ENCODE data around the gene MCCC2.

DNA sequence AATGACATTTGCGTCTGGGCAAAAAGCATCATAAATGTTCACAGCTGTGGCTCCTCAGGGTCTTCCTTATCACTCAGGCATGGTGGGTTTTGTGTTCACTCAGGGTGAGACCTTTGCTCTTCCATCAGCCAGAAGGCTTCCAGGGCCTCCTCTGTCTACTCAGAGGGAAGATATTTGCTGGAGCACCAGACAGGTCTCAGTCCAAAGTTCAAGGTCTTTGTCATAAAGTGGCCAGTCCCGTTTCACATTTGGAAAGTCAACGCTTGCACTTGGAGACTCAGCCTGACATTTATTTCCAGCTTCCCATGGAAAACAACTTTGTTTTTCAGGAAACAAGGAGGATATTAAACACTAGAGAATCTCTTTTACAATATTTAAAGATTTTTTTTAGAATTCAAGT, 119.8 kb downstream of the MCCC2 start:
- no peak for TF ChIP-seq EZH2 (IDR thresholded peaks at IDR 0.05; ENCODE audit: borderline replicate concordance, insufficient read depth, low read depth, low read length, poor library complexity, severe bottlenecking)
- TF ChIP-seq CTCF (IDR thresholded peaks at IDR 0.05) = no peak

All from B cell (primary cell).